IgD-negative memory B cell (primary cell): ENCODE results near the gene CA6. TPM values are rescaled to one million over a fixed set of nuclear protein-coding genes. Genes with fewer than 3 reads are reported as not detected.
"Not testable (repeated sequence)": the region's sequence is repeated elsewhere in the genome, so short reads cannot be mapped to it uniquely, and the experiment has no call there.

Experiments used
- H3K27ac Mint-ChIP-seq, 3 donors: one replicate each; pipeline ENCODE4 v1.8.0; 2020 to 2022; ENCODE audit warnings: mild to moderate bottlenecking in 3 of 3, mixed read lengths in 3 of 3, moderate library complexity in 1 of 3
- H3K27me3 Mint-ChIP-seq: one replicate; pipeline ENCODE4 v1.8.0; 2021; ENCODE audit warnings: mixed read lengths
- H3K36me3 Mint-ChIP-seq: one replicate; pipeline ENCODE4 v1.8.0; 2020; ENCODE audit warnings: mild to moderate bottlenecking, mixed read lengths
- H3K4me1 Mint-ChIP-seq, 3 donors: one replicate each; pipeline ENCODE4 v1.8.0; 2020 to 2022; ENCODE audit warnings: mixed read lengths in 3 of 3, mild to moderate bottlenecking in 1 of 3
- H3K4me3 Mint-ChIP-seq, 4 donors: one replicate each; pipeline ENCODE4 v1.8.0; 2020 to 2022; ENCODE audit warnings: mild to moderate bottlenecking in 4 of 4, mixed read lengths in 4 of 4, moderate library complexity in 3 of 4
- H3K9me3 Mint-ChIP-seq, 3 donors: one replicate each; pipeline ENCODE4 v1.8.0; 2020 to 2021; ENCODE audit warnings: mixed read lengths in 3 of 3, mild to moderate bottlenecking in 1 of 3
- polyA plus RNA-seq: library from polyadenylated mRNA; unstranded; fragments of 300-500 nt; fragmentation: Illumina TruSeq; gene quantifications from one replicate; pipeline ENCODE4 v1.2.3, GENCODE V29; 2021

Gene CA6
- not detected for polyA plus RNA-seq

GRCh38 chr1:8945568-8945967 lies at the start of gene CA6:
Gene CA6 (plus strand): TSS chr1:8945868. CDS start chr1:8945887, 19 bp downstream.
- Mint-ChIP-seq H3K4me1 (peaks cover 0 to 3% (median 0%) of the 10 kb centered on the region in 3 donors), H3K4me3 (peak within 1 kb of the TSS in 1 of 4 donors; percentile 28), H3K27ac (peak within 1 kb of the TSS in 1 of 3 donors; percentile 10), H3K36me3 (no peaks in the 10 kb centered on the region), H3K27me3 (no peaks in the 10 kb centered on the region), H3K9me3 (no peaks in the 10 kb centered on the region)

DNA sequence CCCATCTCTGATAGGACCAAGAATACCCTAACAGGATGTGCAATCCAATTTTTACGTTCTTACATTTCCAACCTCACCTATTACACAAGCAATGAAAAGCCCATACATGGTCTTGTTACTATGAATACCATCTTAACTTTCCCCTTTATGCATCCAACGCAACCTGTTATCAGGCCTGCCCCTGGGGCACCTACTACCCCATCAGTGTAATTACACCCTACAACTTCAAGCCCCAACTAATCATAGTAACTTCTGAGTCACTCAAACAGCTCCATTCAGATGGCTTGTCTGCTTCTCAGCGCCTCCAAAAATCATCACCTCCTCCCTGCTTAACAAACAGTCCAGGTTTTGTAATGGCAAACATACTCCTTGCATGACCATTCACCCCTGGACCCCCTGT lies 48.9 kb upstream of the CA6 start:
- not testable (repeated sequence) for H3K4me1 Mint-ChIP-seq, H3K4me3 Mint-ChIP-seq, H3K9me3 Mint-ChIP-seq, H3K27me3 Mint-ChIP-seq, H3K36me3 Mint-ChIP-seq, H3K27ac Mint-ChIP-seq

- not testable (repeated sequence) for H3K27ac Mint-ChIP-seq, H3K4me3 Mint-ChIP-seq, H3K27me3 Mint-ChIP-seq, H3K4me1 Mint-ChIP-seq, H3K9me3 Mint-ChIP-seq, H3K36me3 Mint-ChIP-seq
These were observed 48.2 kb upstream of the CA6 start for GRCh38 chr1:8897505-8897904.

- not testable (repeated sequence) for H3K27me3 Mint-ChIP-seq, H3K4me1 Mint-ChIP-seq, H3K36me3 Mint-ChIP-seq, H3K27ac Mint-ChIP-seq, H3K9me3 Mint-ChIP-seq
- H3K4me3 Mint-ChIP-seq: peak overlapping the region in 1 of 4 donors; percentile 58
These were observed 47.2 kb upstream of the CA6 start for GRCh38 chr1:8898418-8898817.

DNA sequence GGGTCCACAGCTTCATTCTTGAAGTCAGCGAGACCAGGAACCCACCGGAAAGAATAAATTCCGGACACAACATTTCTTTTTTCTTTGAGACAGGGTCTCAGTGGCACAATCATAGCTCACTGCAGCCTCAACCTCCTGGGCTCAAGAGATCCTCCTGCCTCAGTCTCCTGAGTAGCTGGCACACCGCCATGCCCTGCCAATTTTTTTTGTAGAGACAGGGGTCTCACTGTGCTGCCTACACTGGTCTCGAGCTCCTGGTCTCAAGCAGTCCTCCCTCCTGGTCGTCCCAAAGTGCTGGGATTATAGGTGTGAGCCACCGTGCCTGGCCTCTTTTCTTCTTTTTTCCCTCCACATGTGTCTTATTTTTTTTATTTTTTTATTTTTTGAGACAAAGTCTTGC lies 46.6 kb upstream of the CA6 start:
- Mint-ChIP-seq H3K4me1 (peaks cover 0 to 1% (median 0%) of the 10 kb centered on the region in 3 donors), H3K27me3 (peaks cover 1% of the 10 kb centered on the region), H3K4me3 (no peak overlapping the region), H3K27ac (peak overlapping the region in 1 of 3 donors; percentile 39), H3K36me3 (no peaks in the 10 kb centered on the region), H3K9me3 (peaks cover 0 to 5% (median 3%) of the 10 kb centered on the region in 3 donors)

GRCh38 chr1:8900684-8901083 lies 45.0 kb upstream of the CA6 start:
- not testable (repeated sequence) for H3K4me1 Mint-ChIP-seq, H3K27me3 Mint-ChIP-seq
- peak overlapping the region in 1 of 4 donors; percentile 63 for H3K4me3 Mint-ChIP-seq

DNA sequence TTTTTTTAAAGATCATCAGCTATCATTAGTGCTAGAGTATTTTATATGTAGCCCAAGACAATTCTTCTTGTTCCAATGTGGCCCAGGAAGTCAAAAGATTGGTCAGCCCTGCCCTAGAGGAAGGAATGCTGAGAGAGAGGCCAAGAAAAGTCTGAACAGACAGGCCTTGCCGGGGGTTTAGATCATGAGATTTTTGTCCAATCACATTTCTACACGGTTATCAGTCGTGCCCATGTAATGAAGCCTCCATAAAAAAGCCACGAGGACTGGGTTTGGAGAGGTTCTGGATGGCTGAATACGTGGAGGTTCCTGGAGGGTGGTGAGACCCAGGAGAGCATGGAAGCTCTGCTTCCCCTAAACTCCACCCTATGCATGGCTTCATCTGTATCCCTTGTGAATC lies 42.9 kb upstream of the CA6 start:
- no peak overlapping the region for H3K27ac Mint-ChIP-seq
- peaks cover 0 to 2% (median 1%) of the 10 kb centered on the region in 3 donors for H3K4me1 Mint-ChIP-seq
- no peak overlapping the region for H3K4me3 Mint-ChIP-seq
- peaks cover 0 to 5% (median 3%) of the 10 kb centered on the region in 3 donors for H3K9me3 Mint-ChIP-seq
- H3K27me3 Mint-ChIP-seq: peaks cover 1% of the 10 kb centered on the region
- no peaks in the 10 kb centered on the region for H3K36me3 Mint-ChIP-seq

More at GRCh38 chr1:8900684-8901083, 45.0 kb upstream of the CA6 start:
- H3K27ac Mint-ChIP-seq, H3K36me3 Mint-ChIP-seq, H3K9me3 Mint-ChIP-seq: not testable (repeated sequence)

GRCh38 chr1:8903410-8903809 lies 42.3 kb upstream of the CA6 start:
- Mint-ChIP-seq H3K27me3 (peaks cover 1% of the 10 kb centered on the region), H3K36me3 (no peaks in the 10 kb centered on the region), H3K9me3 (peaks cover 0 to 5% (median 3%) of the 10 kb centered on the region in 3 donors), H3K4me3 (no peak overlapping the region), H3K4me1 (peaks cover 0 to 4% (median 1%) of the 10 kb centered on the region in 3 donors), H3K27ac (no peak overlapping the region)

DNA sequence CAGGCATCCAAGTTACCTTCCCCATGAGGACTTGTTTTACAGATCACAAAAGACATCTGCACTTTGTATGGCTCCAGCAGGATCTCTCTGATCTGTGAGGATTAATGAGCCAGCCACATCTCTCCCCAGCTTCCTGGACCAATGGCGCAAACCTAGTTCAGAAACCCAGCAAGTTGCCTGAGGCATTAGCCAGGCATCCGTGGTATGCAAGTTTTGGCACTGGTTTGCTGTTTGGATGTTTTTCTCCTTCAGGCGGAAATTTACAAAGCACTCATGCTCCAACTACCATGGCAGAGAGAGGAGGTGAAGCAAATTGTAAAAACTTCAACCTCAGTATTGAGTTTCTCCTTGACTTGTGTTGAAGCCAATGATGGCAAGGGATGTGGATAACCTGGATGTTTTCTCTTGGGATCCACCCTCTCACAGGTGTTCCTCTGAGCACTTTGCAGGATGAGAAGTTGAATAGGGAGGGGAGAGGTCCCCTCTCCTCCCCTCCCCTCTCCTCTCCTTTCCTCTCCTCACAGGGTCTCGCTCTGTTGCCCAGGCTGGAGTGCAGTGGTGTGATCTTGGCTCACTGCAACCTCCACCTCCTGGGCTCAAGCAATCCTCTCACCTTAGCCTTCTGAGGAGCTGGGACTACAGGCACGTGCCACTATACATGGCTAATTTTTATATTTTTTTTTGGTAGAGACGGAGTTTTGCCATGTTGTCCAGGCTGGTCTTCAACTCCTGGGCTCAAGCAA lies 41.6 kb upstream of the CA6 start:
- Mint-ChIP-seq H3K4me3 (no peak overlapping the region), H3K9me3 (no peaks in the 10 kb centered on the region), H3K36me3 (no peaks in the 10 kb centered on the region), H3K27me3 (peaks cover 1% of the 10 kb centered on the region), H3K4me1 (peaks cover 0 to 4% (median 1%) of the 10 kb centered on the region in 3 donors), H3K27ac (no peak overlapping the region)

DNA sequence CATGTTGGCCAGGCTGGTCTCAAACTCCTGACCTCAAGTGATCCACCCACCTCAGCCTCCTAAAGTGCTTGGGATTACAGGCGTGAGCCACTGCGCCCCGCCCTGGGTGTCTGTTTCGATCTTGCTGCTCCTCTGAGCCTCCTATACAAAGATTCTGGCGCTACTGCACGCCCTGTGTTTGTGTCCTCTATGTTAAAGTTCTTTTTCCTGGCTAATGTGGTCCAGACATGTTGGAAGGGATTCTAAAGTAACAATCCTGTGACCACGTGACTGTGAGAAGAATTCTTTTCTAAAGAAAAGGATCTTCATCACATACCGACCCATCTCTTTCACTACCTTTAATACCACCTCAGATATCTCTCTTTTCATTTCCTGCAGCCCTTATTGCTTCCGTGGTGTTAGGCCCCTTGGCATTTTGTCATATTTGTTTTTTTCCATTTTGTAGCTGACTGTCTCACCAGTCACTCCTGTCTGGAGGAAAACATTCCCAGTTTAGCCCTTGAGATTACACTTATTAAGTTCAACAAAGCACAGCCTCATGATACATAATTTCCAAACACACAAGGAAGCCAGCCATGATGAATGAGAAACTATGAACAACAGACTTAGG lies 40.0 kb upstream of the CA6 start:
- Mint-ChIP-seq H3K4me1 (peaks cover 0 to 4% (median 0%) of the 10 kb centered on the region in 3 donors), H3K4me3 (no peak overlapping the region), H3K36me3 (peaks cover 3% of the 10 kb centered on the region), H3K27ac (no peak overlapping the region), H3K27me3 (no peaks in the 10 kb centered on the region), H3K9me3 (no peaks in the 10 kb centered on the region)

- peak overlapping the region in 1 of 3 donors; percentile 33 for H3K27ac Mint-ChIP-seq
- no peaks in the 10 kb centered on the region for H3K9me3 Mint-ChIP-seq
- H3K36me3 Mint-ChIP-seq: peaks cover 3% of the 10 kb centered on the region
- no peak overlapping the region for H3K4me3 Mint-ChIP-seq
- H3K27me3 Mint-ChIP-seq: peaks cover 1% of the 10 kb centered on the region
- H3K4me1 Mint-ChIP-seq: peaks cover 0 to 4% (median 0%) of the 10 kb centered on the region in 3 donors
These were observed 37.1 kb upstream of the CA6 start for GRCh38 chr1:8908388-8909151.

- Mint-ChIP-seq H3K27ac (no peak overlapping the region), H3K27me3 (peaks cover 7% of the 10 kb centered on the region), H3K4me3 (no peak overlapping the region), H3K4me1 (peaks cover 0 to 4% (median 0%) of the 10 kb centered on the region in 3 donors), H3K9me3 (no peaks in the 10 kb centered on the region), H3K36me3 (peaks cover 3% of the 10 kb centered on the region)
These were observed 35.3 kb upstream of the CA6 start for GRCh38 chr1:8910331-8910730.

- no peak overlapping the region for H3K27ac Mint-ChIP-seq
- no peak overlapping the region for H3K4me3 Mint-ChIP-seq
- H3K4me1 Mint-ChIP-seq: peaks cover 0 to 4% (median 0%) of the 10 kb centered on the region in 3 donors
- no peaks in the 10 kb centered on the region for H3K9me3 Mint-ChIP-seq
- peaks cover 3% of the 10 kb centered on the region for H3K36me3 Mint-ChIP-seq
- peaks cover 7% of the 10 kb centered on the region for H3K27me3 Mint-ChIP-seq
These were observed 34.8 kb upstream of the CA6 start for GRCh38 chr1:8910914-8911313.

DNA sequence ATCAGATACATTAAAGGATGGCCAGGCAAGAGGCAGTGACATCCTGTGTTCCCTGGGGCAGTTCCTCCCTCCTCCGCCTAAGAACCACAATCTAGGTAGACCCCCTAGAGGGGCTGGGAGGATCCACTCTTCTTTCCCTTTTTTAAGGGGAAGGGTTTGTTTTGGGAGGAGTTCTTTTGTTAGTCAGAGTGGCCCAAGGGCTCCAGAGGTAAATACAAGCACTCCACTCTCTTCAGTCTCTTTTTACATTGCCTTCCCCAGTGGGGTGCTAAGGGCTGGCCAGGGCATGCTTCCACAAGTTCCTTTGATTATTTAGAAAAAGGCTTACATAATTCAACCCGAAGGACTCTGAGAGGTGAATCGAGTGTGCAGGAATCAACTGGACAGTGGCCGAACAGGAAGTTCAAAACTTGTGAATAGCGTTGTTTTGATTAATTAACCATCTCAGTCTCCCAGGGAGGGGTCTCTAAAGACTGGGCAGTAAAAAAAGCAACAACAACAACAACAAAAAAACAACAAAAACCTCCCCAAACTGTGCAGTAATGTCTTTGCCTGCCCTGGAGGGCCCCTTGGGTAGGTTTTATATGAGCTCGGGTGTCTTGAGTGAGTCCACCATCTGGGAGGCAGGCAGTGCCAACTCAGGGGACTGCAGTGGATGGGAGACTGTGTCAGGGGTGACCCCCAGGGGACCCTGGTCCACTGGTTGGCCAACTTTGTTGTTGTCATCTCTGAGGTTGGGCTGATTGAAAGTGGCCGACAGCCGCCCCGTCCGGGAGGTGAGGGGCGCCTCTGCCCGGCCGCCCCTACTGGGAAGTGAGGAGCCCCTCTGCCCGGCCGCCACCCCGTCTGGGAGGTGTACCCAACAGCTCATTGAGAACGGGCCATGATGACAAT lies 34.0 kb upstream of the CA6 start:
- H3K9me3 Mint-ChIP-seq: no peaks in the 10 kb centered on the region
- no peak overlapping the region for H3K27ac Mint-ChIP-seq
- peaks cover 7% of the 10 kb centered on the region for H3K27me3 Mint-ChIP-seq
- H3K4me1 Mint-ChIP-seq: peaks cover 0 to 4% (median 0%) of the 10 kb centered on the region in 3 donors
- no peak overlapping the region for H3K4me3 Mint-ChIP-seq
- peaks cover 3% of the 10 kb centered on the region for H3K36me3 Mint-ChIP-seq
